HG03571 (cell line): ENCODE results near the gene CAD.

Source experiments
- ATAC-seq: cut with Tn5 transposase; IDR thresholded peaks from one replicate; pipeline ENCODE4 v1.9.1; 2021; ENCODE audit not compliant: unreplicated experiment

CAD gene

GRCh38 chr2:27222407-27222806, 5.2 kb downstream of the CAD start:
- no peak for ATAC-seq

GRCh38 chr2:27223416-27223815, 6.2 kb downstream of the CAD start:
- ATAC-seq: no peak

GRCh38 chr2:27225526-27225925, 8.4 kb downstream of the CAD start:
- no peak for ATAC-seq

- no peak for ATAC-seq
Measured at GRCh38 chr2:27227501-27227900, 10.3 kb downstream of the CAD start.

GRCh38 chr2:27231921-27232320, 14.8 kb downstream of the CAD start:
- ATAC-seq: no peak

GRCh38 chr2:27233341-27233740, 16.2 kb downstream of the CAD start:
- ATAC-seq: no peak

GRCh38 chr2:27236136-27236535, 19.0 kb downstream of the CAD start:
- no peak for ATAC-seq

- no peak for ATAC-seq
Measured at GRCh38 chr2:27236626-27237025, 19.5 kb downstream of the CAD start.

- no peak for ATAC-seq
Measured at GRCh38 chr2:27237341-27237945, 20.3 kb downstream of the CAD start.

GRCh38 chr2:27238976-27239375, 21.8 kb downstream of the CAD start:
- ATAC-seq: no peak

GRCh38 chr2:27240406-27240805, 23.2 kb downstream of the CAD start:
- ATAC-seq: no peak

GRCh38 chr2:27241761-27242613, 24.8 kb downstream of the CAD start:
- no peak for ATAC-seq

- ATAC-seq: no peak
Measured at GRCh38 chr2:27242614-27242951, 25.4 kb downstream of the CAD start.

- ATAC-seq: no peak
Measured at GRCh38 chr2:27243391-27244130, 26.4 kb downstream of the CAD start.

GRCh38 chr2:27245116-27245515, 27.9 kb downstream of the CAD start:
- ATAC-seq: no peak

- no peak for ATAC-seq
Measured at GRCh38 chr2:27245626-27246025, 28.5 kb downstream of the CAD start.

- ATAC-seq: no peak
Measured at GRCh38 chr2:27247893-27248292, 30.7 kb downstream of the CAD start.

- no peak for ATAC-seq
Measured at GRCh38 chr2:27249159-27249890, 32.2 kb downstream of the CAD start.

GRCh38 chr2:27249891-27250651, 32.9 kb downstream of the CAD start:
- ATAC-seq: no peak

GRCh38 chr2:27250652-27251379, 33.6 kb downstream of the CAD start:
- no peak for ATAC-seq
